H1 (cell line): ENCODE data around the gene GNAI1. TPM values are rescaled to one million over a fixed set of nuclear protein-coding genes. Genes with fewer than 3 reads are reported as not detected.

ENCODE experiments used
- CTCF ChIA-PET: fragments of 300-600 bp; sonication (Branson Sonifier 250); formaldehyde crosslinking; loops from one replicate; lab custom pipeline; 2021; ENCODE audit not compliant: partially characterized antibody; lab: Charles Lee
- POLR2A ChIA-PET: fragments of 300-600 bp; sonication (Branson Sonifier 250); formaldehyde crosslinking; loops from one replicate; lab custom pipeline; 2021; ENCODE audit warnings: inconsistent platforms; ENCODE audit not compliant: partially characterized antibody; lab: Charles Lee
- DNase-seq, 2 experiments: peaks; one replicate each; pipeline versions ENCODE4 v3.0.0 to v3.0.0-alpha.2; 2010 to 2022; ENCODE audit warnings: low spot score in 2 of 2, low read depth in 1 of 2, mixed read lengths in 1 of 2
- FAIRE-seq: peaks from 2 replicates; lab custom pipeline; 2011; peaks lifted over from hg19 to GRCh38; lab: Jason Lieb, UNC
- H2AFZ ChIP-seq: 2 replicates; pipeline ENCODE4 v1.8.1; 2012; ENCODE audit warnings: low read length, inconsistent platforms
- H2AK5ac ChIP-seq: 2 replicates; pipeline ENCODE4 v1.6.1; 2013; ENCODE audit warnings: low read depth, low read length
- H2BK120ac ChIP-seq: replicated peaks from 2 replicates; pipeline ENCODE3; 2013; ENCODE audit warnings: low read depth, low read length, inconsistent platforms
- H2BK12ac ChIP-seq: 2 replicates; pipeline ENCODE4 v1.6.1; 2013; ENCODE audit warnings: low read depth, low read length
- H2BK15ac ChIP-seq: 2 replicates; pipeline ENCODE4 v1.6.1; 2013; ENCODE audit warnings: low read length
- H2BK20ac ChIP-seq: 2 replicates; pipeline ENCODE4 v1.6.1; 2013; ENCODE audit warnings: low read length
- H2BK5ac ChIP-seq: 2 replicates; pipeline ENCODE4 v1.6.1; 2013; ENCODE audit warnings: low read depth, low read length
- H3K14ac ChIP-seq: 2 replicates; pipeline ENCODE4 v1.6.1; 2013; ENCODE audit warnings: inconsistent platforms; ENCODE audit not compliant: insufficient read length
- H3K18ac ChIP-seq: 2 replicates; pipeline ENCODE4 v1.6.1; 2013; ENCODE audit warnings: low read length; ENCODE audit errors: extremely low read depth
- H3K23ac ChIP-seq: 2 replicates; pipeline ENCODE4 v1.6.1; 2013; ENCODE audit warnings: inconsistent platforms; ENCODE audit not compliant: insufficient read length
- H3K23me2 ChIP-seq: 2 replicates; pipeline ENCODE4 v1.6.1; 2013; ENCODE audit warnings: low read depth, low read length
- H3K27ac ChIP-seq: 2 replicates; pipeline ENCODE4 v1.6.1; 2011; ENCODE audit warnings: low read depth, low read length, inconsistent platforms
- H3K27me3 ChIP-seq, 4 experiments: replicated peaks in 1 of 4; 1 replicate in 1 of 4; 2 replicates in 3 of 4; pipeline versions ENCODE4 v1.6.1 to v1.8.1; 2011 to 2013; ENCODE audit warnings: low read length in 3 of 4, mild to moderate bottlenecking in 3 of 4, inconsistent platforms in 2 of 4, mixed read lengths in 2 of 4, moderate library complexity in 1 of 4; ENCODE audit not compliant: control insufficient read depth in 3 of 4, insufficient read depth in 3 of 4; ENCODE audit errors: extremely low read depth in 1 of 4
- H3K36me3 ChIP-seq, 4 experiments: 2 replicates each; pipeline versions ENCODE4 v1.6.1 to v1.8.1; 2011 to 2013; ENCODE audit warnings: mild to moderate bottlenecking in 4 of 4, low read length in 3 of 4, moderate library complexity in 2 of 4, control low read depth in 1 of 4, inconsistent platforms in 1 of 4; ENCODE audit not compliant: insufficient read depth in 4 of 4, control insufficient read depth in 2 of 4
- H3K4ac ChIP-seq: replicated peaks from 2 replicates; pipeline ENCODE3; 2013; ENCODE audit warnings: low read length, low read depth, mixed read lengths, inconsistent platforms; ENCODE audit not compliant: insufficient read length
- H3K4me1 ChIP-seq, 4 experiments: replicated peaks in 1 of 4; 1 replicate in 1 of 4; 2 replicates in 3 of 4; pipeline versions ENCODE4 v1.6.1 to v1.8.1; 2011 to 2013; ENCODE audit warnings: low read length in 3 of 4, inconsistent platforms in 2 of 4, mixed read lengths in 1 of 4; ENCODE audit not compliant: insufficient read depth in 4 of 4, control insufficient read depth in 3 of 4
- H3K4me2 ChIP-seq, 2 experiments: 2 replicates each; pipeline versions ENCODE4 v1.6.1 to v1.8.1; 2011 to 2013; ENCODE audit warnings: low read depth in 2 of 2, low read length in 2 of 2, control low read depth in 1 of 2, inconsistent platforms in 1 of 2, mild to moderate bottlenecking in 1 of 2; ENCODE audit not compliant: insufficient read depth in 1 of 2
- H3K4me3 ChIP-seq, 4 experiments: fragments of 200-600, 300-600 bp in 1 of 4; sonication (generic), shearing (Covaris generic), sonication (Bioruptor Twin) in 1 of 4; 2 replicates each; pipeline versions ENCODE4 v1.5.1 to v1.8.1; 2011 to 2016; ENCODE audit warnings: low read length in 4 of 4, low read depth in 3 of 4, control low read depth in 2 of 4, inconsistent platforms in 2 of 4, mild to moderate bottlenecking in 2 of 4, mixed read lengths in 1 of 4, moderate library complexity in 1 of 4; ENCODE audit not compliant: insufficient read depth in 2 of 4; ENCODE audit errors: extremely low read depth in 1 of 4
- H3K56ac ChIP-seq: replicated peaks from 2 replicates; pipeline ENCODE3; 2013; ENCODE audit warnings: low read depth, mild to moderate bottlenecking, mixed read lengths, low read length, inconsistent platforms; ENCODE audit not compliant: insufficient read length
- H3K79me1 ChIP-seq: 2 replicates; pipeline ENCODE4 v1.6.1; 2013; ENCODE audit warnings: low read depth, low read length, control low read depth
- H3K79me2 ChIP-seq, 2 experiments: 2 replicates each; pipeline versions ENCODE4 v1.6.1 to v1.8.1; 2012 to 2013; ENCODE audit warnings: low read length in 2 of 2, mild to moderate bottlenecking in 2 of 2, inconsistent platforms in 1 of 2; ENCODE audit not compliant: insufficient read depth in 2 of 2, control insufficient read depth in 1 of 2
- H3K9ac ChIP-seq, 4 experiments: replicated peaks in 1 of 4; 1 replicate in 1 of 4; 2 replicates in 3 of 4; pipeline versions ENCODE4 v1.6.1 to v1.8.1; 2011 to 2013; ENCODE audit warnings: low read depth in 3 of 4, low read length in 3 of 4, control low read depth in 2 of 4, mild to moderate bottlenecking in 2 of 4, moderate library complexity in 2 of 4, inconsistent platforms in 1 of 4; ENCODE audit errors: extremely low read depth in 1 of 4
- H3K9me3 ChIP-seq, 2 experiments: 2 replicates each; pipeline versions ENCODE4 v1.6.1 to v1.8.1; 2012 to 2013; ENCODE audit warnings: mild to moderate bottlenecking in 2 of 2, moderate library complexity in 2 of 2, control low read depth in 1 of 2, inconsistent platforms in 1 of 2, low read depth in 1 of 2, low read length in 1 of 2, mixed read lengths in 1 of 2; ENCODE audit not compliant: insufficient read depth in 2 of 2
- H4K20me1 ChIP-seq, 2 experiments: replicated peaks in 1 of 2; 2 replicates each; pipeline versions ENCODE3 to v1.8.1; 2011 to 2013; ENCODE audit warnings: inconsistent platforms in 2 of 2, low read length in 2 of 2, mild to moderate bottlenecking in 1 of 2; ENCODE audit not compliant: insufficient read depth in 2 of 2, control insufficient read depth in 1 of 2
- H4K5ac ChIP-seq: 2 replicates; pipeline ENCODE4 v1.6.1; 2013; ENCODE audit warnings: low read length, low read depth, mixed read lengths, inconsistent platforms; ENCODE audit not compliant: insufficient read length
- H4K8ac ChIP-seq: 2 replicates; pipeline ENCODE4 v1.8.0; 2013; ENCODE audit warnings: mild to moderate bottlenecking, moderate library complexity, low read length, inconsistent platforms; ENCODE audit not compliant: insufficient read depth; ENCODE audit errors: extremely low read depth
- H4K91ac ChIP-seq: replicated peaks from 2 replicates; pipeline ENCODE3; 2013; ENCODE audit warnings: low read length, mixed read lengths, inconsistent platforms; ENCODE audit not compliant: insufficient read length
- CBX8 ChIP-seq: fragments of 300-800, 300-1000 bp; sonication (generic); IDR thresholded peaks from 2 replicates; pipeline ENCODE4 v1.7.1; 2016; ENCODE audit warnings: low read depth, low read length, borderline replicate concordance
- GTF2F1 ChIP-seq: IDR thresholded peaks from 2 replicates; pipeline ENCODE4 v1.6.1; 2012; ENCODE audit warnings: low read depth, low read length, improper control_type of control experiment, borderline replicate concordance
- KDM4A ChIP-seq: IDR thresholded peaks from one replicate; pipeline ENCODE4 v1.7.1; 2012; ENCODE audit warnings: low read depth, mild to moderate bottlenecking, moderate library complexity, low read length, inconsistent platforms; ENCODE audit not compliant: severe bottlenecking
- RNF2 ChIP-seq: fragments of 200-900, 300-1000 bp; sonication (generic); IDR thresholded peaks from 2 replicates; pipeline ENCODE4 v1.7.1; 2016; ENCODE audit warnings: borderline replicate concordance, low read depth, mild to moderate bottlenecking, antibody characterized with exemption, low read length; ENCODE audit not compliant: poor library complexity, severe bottlenecking; ENCODE audit errors: missing control alignments
- SIRT6 ChIP-seq: IDR thresholded peaks from one replicate; pipeline ENCODE4 v1.7.1; 2012; ENCODE audit warnings: low read length, inconsistent platforms
- TAF7 ChIP-seq: optimal IDR thresholded peaks from 2 replicates; pipeline ENCODE3; 2011; ENCODE audit warnings: low read depth, mild to moderate bottlenecking, inconsistent platforms, low read length, moderate library complexity, borderline replicate concordance
- WGBS, 2 experiments: shearing (Covaris generic) in 1 of 2; methylation state at CpG; one replicate each; pipeline versions ENCODE4 v1.1.6 to v1.1.7; 2013 to 2015; ENCODE audit warnings: low lambda C conversion rate in 2 of 2, mixed read lengths in 2 of 2, inconsistent platforms in 1 of 2, low coverage in 1 of 2, missing lambda C conversion rate in 1 of 2; ENCODE audit not compliant: insufficient replicate concordance in 2 of 2, insufficient coverage in 1 of 2, insufficient read length in 1 of 2; ENCODE audit errors: extremely low coverage in 1 of 2, missing lambda C conversion rate in 1 of 2; 5-methylcytosine and 5-hydroxymethylcytosine counted together
- polyA plus RNA-seq, 7 experiments: library from polyadenylated mRNA; depleted of rRNA in 3 of 7; stranded (reverse) in 5 of 7; unstranded in 2 of 7; fragments of >200 nt in 5 of 7; fragments of 200-250 nt in 2 of 7; gene quantifications; 1 replicate in 5 of 7; 2 replicates in 1 of 7; 4 replicates in 1 of 7; pipeline versions ENCODE4 v1.2.1 to v1.2.3, GENCODE V29; 2011 to 2013; ENCODE audit warnings: missing spikeins in 2 of 7, mixed read lengths in 2 of 7
- total RNA-seq: library from RNA; stranded (reverse); fragmentation: NEBNext Ultra II Directional; extraction: Animal tissue kit (Norgen Biotek cat#: 25700); gene quantifications from 2 replicates; pipeline ENCODE4 v1.2.1, GENCODE V29; 2021
- TF ChIP-seq, protein P1 (sequence below): IDR thresholded peaks from 2 replicates; pipeline ENCODE4 v1.6.1; 2011; ENCODE audit warnings: low read length, improper control_type of control experiment
- TF ChIP-seq, protein P2 (sequence below): IDR thresholded peaks from 2 replicates; pipeline ENCODE4 v1.6.1; 2012; ENCODE audit warnings: inconsistent platforms
- TF ChIP-seq, protein P3 (sequence below): IDR thresholded peaks from 2 replicates; pipeline ENCODE4 v1.6.1; 2012; ENCODE audit warnings: inconsistent platforms
- TF ChIP-seq, protein P4 (sequence below): IDR thresholded peaks from 2 replicates; pipeline ENCODE4 v1.6.1; 2012; ENCODE audit warnings: low read length, inconsistent platforms

GNAI1 gene
- total and polyA plus RNA-seq, 2 of the 8 experiments (the other 6 are each of a cell fraction or from before 2014, with no cell fraction given): 8.0 to 29.5 TPM

DNA sequence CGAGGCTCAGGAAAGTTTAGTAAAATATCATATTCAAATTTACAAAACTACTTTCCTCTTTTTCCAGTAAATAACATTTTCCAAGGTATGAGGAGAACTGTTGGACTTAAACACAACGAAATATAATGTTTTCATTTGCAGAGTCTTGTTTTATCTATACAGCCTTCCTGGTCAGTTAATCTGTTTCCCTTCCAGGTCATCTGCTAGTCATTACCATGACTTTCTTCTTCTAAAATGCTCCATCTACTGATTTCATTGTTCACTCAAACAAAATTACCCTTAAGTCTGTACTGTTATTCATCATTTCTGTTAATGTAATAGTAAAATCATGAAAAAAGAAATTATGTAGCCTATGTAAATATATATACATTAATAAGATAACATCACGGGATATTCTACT, 69.8 kb downstream of the GNAI1 start:
- no peaks in the 10 kb centered on the region for H3K9me3 ChIP-seq
- no peak overlapping the region for H2BK5ac ChIP-seq
- no peak overlapping the region for H2AFZ ChIP-seq
- ChIA-PET POLR2A (no interaction called here), CTCF (no interaction called here)
- no peak overlapping the region for H3K4ac ChIP-seq
- no peaks in the 10 kb centered on the region for H3K79me2 ChIP-seq
- no peaks in the 10 kb centered on the region for H3K23me2 ChIP-seq
- no peaks in the 10 kb centered on the region for H4K20me1 ChIP-seq
- no peak overlapping the region for H3K56ac ChIP-seq
- H3K4me3 ChIP-seq: no peak overlapping the region
- H4K91ac ChIP-seq: no peak overlapping the region
- no peak overlapping the region for H3K27ac ChIP-seq
- H2BK20ac ChIP-seq: no peak overlapping the region
- H3K79me1 ChIP-seq: no peaks in the 10 kb centered on the region
- H2BK15ac ChIP-seq: no peak overlapping the region
- no peak for DNase-seq
- no peak overlapping the region for H2AK5ac ChIP-seq
- H2BK120ac ChIP-seq: no peak overlapping the region
- H3K4me2 ChIP-seq: no peak overlapping the region
- no peaks in the 10 kb centered on the region for H3K27me3 ChIP-seq
- 60% methylated on average over 3 of the region's 3 CpGs; no CpG with 5 or more reads in 1 of the 2 experiments for WGBS, 2 experiments
- no peak overlapping the region for H3K14ac ChIP-seq
- H3K4me1 ChIP-seq: no peaks in the 10 kb centered on the region
- no peak overlapping the region for H3K18ac ChIP-seq
- H4K5ac ChIP-seq: no peak overlapping the region
- no peak for FAIRE-seq
- no peak overlapping the region for H3K9ac ChIP-seq
- no peak overlapping the region for H2BK12ac ChIP-seq
- no peak overlapping the region for H3K23ac ChIP-seq
- H3K36me3 ChIP-seq: peaks cover 0 to 26% (median 2%) of the 10 kb centered on the region in 4 experiments; a peak in 2 of 8 replicates
- no peak overlapping the region for H4K8ac ChIP-seq
- no peak for TF ChIP-seq CBX8
- TF ChIP-seq KDM4A: no peak
- TF ChIP-seq, protein P1, sequence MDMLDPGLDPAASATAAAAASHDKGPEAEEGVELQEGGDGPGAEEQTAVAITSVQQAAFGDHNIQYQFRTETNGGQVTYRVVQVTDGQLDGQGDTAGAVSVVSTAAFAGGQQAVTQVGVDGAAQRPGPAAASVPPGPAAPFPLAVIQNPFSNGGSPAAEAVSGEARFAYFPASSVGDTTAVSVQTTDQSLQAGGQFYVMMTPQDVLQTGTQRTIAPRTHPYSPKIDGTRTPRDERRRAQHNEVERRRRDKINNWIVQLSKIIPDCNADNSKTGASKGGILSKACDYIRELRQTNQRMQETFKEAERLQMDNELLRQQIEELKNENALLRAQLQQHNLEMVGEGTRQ: no peak
- TF ChIP-seq SIRT6: no peak
- TF ChIP-seq TAF7: no peak
- no peak for TF ChIP-seq GTF2F1
- TF ChIP-seq, protein P2, sequence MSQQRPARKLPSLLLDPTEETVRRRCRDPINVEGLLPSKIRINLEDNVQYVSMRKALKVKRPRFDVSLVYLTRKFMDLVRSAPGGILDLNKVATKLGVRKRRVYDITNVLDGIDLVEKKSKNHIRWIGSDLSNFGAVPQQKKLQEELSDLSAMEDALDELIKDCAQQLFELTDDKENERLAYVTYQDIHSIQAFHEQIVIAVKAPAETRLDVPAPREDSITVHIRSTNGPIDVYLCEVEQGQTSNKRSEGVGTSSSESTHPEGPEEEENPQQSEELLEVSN: no peak
- TF ChIP-seq RNF2: no peak
- TF ChIP-seq, protein P3, sequence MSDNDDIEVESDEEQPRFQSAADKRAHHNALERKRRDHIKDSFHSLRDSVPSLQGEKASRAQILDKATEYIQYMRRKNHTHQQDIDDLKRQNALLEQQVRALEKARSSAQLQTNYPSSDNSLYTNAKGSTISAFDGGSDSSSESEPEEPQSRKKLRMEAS: no peak
- TF ChIP-seq, protein P4, sequence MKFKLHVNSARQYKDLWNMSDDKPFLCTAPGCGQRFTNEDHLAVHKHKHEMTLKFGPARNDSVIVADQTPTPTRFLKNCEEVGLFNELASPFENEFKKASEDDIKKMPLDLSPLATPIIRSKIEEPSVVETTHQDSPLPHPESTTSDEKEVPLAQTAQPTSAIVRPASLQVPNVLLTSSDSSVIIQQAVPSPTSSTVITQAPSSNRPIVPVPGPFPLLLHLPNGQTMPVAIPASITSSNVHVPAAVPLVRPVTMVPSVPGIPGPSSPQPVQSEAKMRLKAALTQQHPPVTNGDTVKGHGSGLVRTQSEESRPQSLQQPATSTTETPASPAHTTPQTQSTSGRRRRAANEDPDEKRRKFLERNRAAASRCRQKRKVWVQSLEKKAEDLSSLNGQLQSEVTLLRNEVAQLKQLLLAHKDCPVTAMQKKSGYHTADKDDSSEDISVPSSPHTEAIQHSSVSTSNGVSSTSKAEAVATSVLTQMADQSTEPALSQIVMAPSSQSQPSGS: no peak
